HCT116 (cell line): Measurements from ENCODE around the gene CACNA1A. TPM values are rescaled to one million over a fixed set of nuclear protein-coding genes. Genes with fewer than 3 reads are reported as not detected.

Experiments used
- ATAC-seq: fragments of 200-7000 bp; cut with Tn5 transposase; 2 replicates; pipeline ENCODE4 v1.9.1; 2020; ENCODE audit warnings: mild to moderate bottlenecking, moderate library complexity
- BruUV-seq: library from RNA; stranded (reverse); fragments of 400-500 nt; replicated peaks from 2 replicates; lab custom pipeline; 2021; lab: Mats Ljungman, UMichigan
- CTCF ChIA-PET: fragments of 300-600 bp; sonication (Branson Sonifier 250); formaldehyde crosslinking; loops from one replicate; lab custom pipeline; 2021; ENCODE audit warnings: antibody characterized with exemption; lab: Charles Lee
- POLR2A ChIA-PET: fragments of 300-600, 350-600 bp; sonication (Branson Sonifier 250); formaldehyde crosslinking; loops from one replicate; lab custom pipeline; 2021; ENCODE audit warnings: antibody characterized with exemption; lab: Charles Lee
- RAD21 ChIA-PET, 2 experiments: fragments of 300-600 bp; sonication (Branson Sonifier 250); formaldehyde crosslinking; loops; one replicate each; lab custom pipeline; 2023; ENCODE audit warnings: low total read pairs in 2 of 2; ENCODE audit not compliant: uncharacterized antibody in 2 of 2, unreplicated experiment in 2 of 2, low non-redundant PET in 1 of 2; lab: Charles Lee
- DNase-seq: peaks from one replicate; pipeline ENCODE4 v3.0.0-alpha.2; 2010; ENCODE audit warnings: low read depth, low spot score
- H2AFZ ChIP-seq: fragments of 200-600 bp; shearing (Covaris generic), sonication (generic); 2 replicates; pipeline ENCODE4 v1.6.1; 2017; ENCODE audit warnings: low read depth, mixed run types, mixed read lengths, antibody characterized with exemption, low read length; ENCODE audit not compliant: poor library complexity, severe bottlenecking
- H3K27ac ChIP-seq: 2 replicates; pipeline ENCODE4 v1.5.1; 2012; ENCODE audit warnings: low read depth, low read length
- H3K27me3 ChIP-seq: fragments of 200-600 bp; sonication (generic); 2 replicates; pipeline ENCODE4 v1.6.1; 2016; ENCODE audit warnings: mixed run types, low read length, mixed read lengths; ENCODE audit not compliant: insufficient read depth
- H3K36me3 ChIP-seq, 2 experiments: fragments of 200-500 bp in 1 of 2; fragments of 200-600 bp in 1 of 2; sonication (Bioruptor generic) in 1 of 2; sonication (generic) in 1 of 2; 2 replicates each; pipeline versions ENCODE4 v1.5.1 to v1.6.1; 2014 to 2016; ENCODE audit warnings: low read length in 2 of 2, inconsistent platforms in 1 of 2, mixed read lengths in 1 of 2, mixed run types in 1 of 2; ENCODE audit not compliant: insufficient read depth in 2 of 2, control insufficient read depth in 1 of 2
- H3K4me1 ChIP-seq, 2 experiments: fragments of 200-600 bp in 1 of 2; sonication (generic) in 1 of 2; 2 replicates each; pipeline versions ENCODE4 v1.5.1 to v1.6.1; 2012 to 2017; ENCODE audit warnings: low read length in 2 of 2, inconsistent platforms in 1 of 2, mild to moderate bottlenecking in 1 of 2, mixed read lengths in 1 of 2, mixed run types in 1 of 2, moderate library complexity in 1 of 2; ENCODE audit not compliant: insufficient read depth in 2 of 2, control insufficient read depth in 1 of 2
- H3K4me2 ChIP-seq: fragments of 200-600 bp; sonication (generic); 2 replicates; pipeline ENCODE4 v1.6.1; 2017; ENCODE audit warnings: mixed run types, low read length, mixed read lengths
- H3K4me3 ChIP-seq, 2 experiments: fragments of 200-600 bp in 1 of 2; sonication (generic) in 1 of 2; replicated peaks in 1 of 2; 2 replicates each; pipeline ENCODE4 v1.5.1; 2011 to 2016; ENCODE audit warnings: low read length in 2 of 2, control low read depth in 1 of 2, low read depth in 1 of 2, mild to moderate bottlenecking in 1 of 2, mixed read lengths in 1 of 2, mixed run types in 1 of 2
- H3K79me2 ChIP-seq: fragments of 200-600 bp; sonication (generic); 2 replicates; pipeline ENCODE4 v1.6.1; 2017; ENCODE audit warnings: mild to moderate bottlenecking, mixed run types, low read length, moderate library complexity, mixed read lengths; ENCODE audit not compliant: insufficient read depth
- H3K9ac ChIP-seq: fragments of 200-600 bp; sonication (generic); 2 replicates; pipeline ENCODE4 v1.6.1; 2016; ENCODE audit warnings: low read length, mixed read lengths
- H3K9me2 ChIP-seq: fragments of 200-600 bp; sonication (generic), shearing (Covaris generic); 2 replicates; pipeline ENCODE4 v1.6.1; 2017; ENCODE audit warnings: mixed run types, mild to moderate bottlenecking, moderate library complexity; ENCODE audit not compliant: insufficient read depth
- H3K9me3 ChIP-seq, 2 experiments: fragments of 200-500 bp in 1 of 2; fragments of 200-600 bp in 1 of 2; sonication (Bioruptor generic) in 1 of 2; sonication (generic) in 1 of 2; 2 replicates each; pipeline ENCODE4 v1.6.1; 2014 to 2017; ENCODE audit warnings: low read length in 2 of 2, mixed read lengths in 2 of 2, inconsistent platforms in 1 of 2, low read depth in 1 of 2, mild to moderate bottlenecking in 1 of 2, mixed run types in 1 of 2, moderate library complexity in 1 of 2; ENCODE audit not compliant: control insufficient read depth in 1 of 2, insufficient read depth in 1 of 2
- H4K20me1 ChIP-seq: fragments of 200-600 bp; sonication (generic), shearing (Covaris generic); 2 replicates; pipeline ENCODE4 v1.6.1; 2017; ENCODE audit warnings: mixed run types, mild to moderate bottlenecking, moderate library complexity; ENCODE audit not compliant: insufficient read depth
- CBX3 ChIP-seq: IDR thresholded peaks from 2 replicates; pipeline ENCODE4 v1.6.1; 2012; ENCODE audit warnings: low read depth
- CEBPB ChIP-seq: IDR thresholded peaks from 2 replicates; pipeline ENCODE4 v1.6.1; 2012; ENCODE audit warnings: low read depth
- EGR1 ChIP-seq: IDR thresholded peaks from 2 replicates; pipeline ENCODE4 v1.6.1; 2012; ENCODE audit warnings: low read depth
- EZH2phosphoT487 ChIP-seq: fragments of 200-600 bp; IDR thresholded peaks from 2 replicates; pipeline ENCODE4 v1.6.1; 2018; ENCODE audit warnings: antibody characterized with exemption, borderline replicate concordance
- FOSL1 ChIP-seq: IDR thresholded peaks from 2 replicates; pipeline ENCODE4 v1.6.1; 2012; ENCODE audit warnings: low read depth
- JUND ChIP-seq: IDR thresholded peaks from 2 replicates; pipeline ENCODE4 v1.6.1; 2012
- POLR2A ChIP-seq: IDR thresholded peaks from 2 replicates; pipeline ENCODE4 v1.7.0; 2011; ENCODE audit warnings: borderline replicate concordance; ENCODE audit not compliant: insufficient read depth, insufficient read length; ENCODE audit errors: extremely low read depth
- POLR2AphosphoS5 ChIP-seq: IDR thresholded peaks from 2 replicates; pipeline ENCODE4 v1.6.1; 2011; ENCODE audit warnings: mild to moderate bottlenecking, low read depth, low read length, moderate library complexity
- RAD21 ChIP-seq: IDR thresholded peaks from 2 replicates; pipeline ENCODE4 v1.6.1; 2012; ENCODE audit warnings: low read depth, mild to moderate bottlenecking
- SIN3A ChIP-seq: IDR thresholded peaks from 2 replicates; pipeline ENCODE4 v1.6.1; 2012; ENCODE audit warnings: low read depth
- SP1 ChIP-seq: IDR thresholded peaks from 2 replicates; pipeline ENCODE4 v1.6.1; 2012; ENCODE audit warnings: low read depth
- TCF7L2 ChIP-seq: IDR thresholded peaks from 2 replicates; pipeline ENCODE4 v1.7.0; 2011; ENCODE audit warnings: borderline replicate concordance, inconsistent platforms; ENCODE audit not compliant: insufficient read depth, insufficient read length; ENCODE audit errors: extremely low read depth
- ZFX ChIP-seq: fragments of 450-650 bp; IDR thresholded peaks from 2 replicates; pipeline ENCODE4 v1.6.1; 2017
- ZNF274 ChIP-seq: fragments of 200-500 bp; sonication (Bioruptor generic); IDR thresholded peaks from 2 replicates; pipeline ENCODE4 v1.6.1; 2014; ENCODE audit warnings: mild to moderate bottlenecking, low read depth, low read length, inconsistent platforms
- intact Hi-C: fragments of 100-400 bp; cut with micrococcal nuclease; formaldehyde crosslinking; loops from 2 replicates; pipeline ENCODE4 v1.10.0; 2022
- total RNA-seq: library from RNA; stranded (reverse); gene quantifications from one replicate; pipeline ENCODE4 v1.2.1, GENCODE V29; 2021; ENCODE audit not compliant: unreplicated experiment
- TF ChIP-seq, protein P1 (sequence below), 3 experiments: fragments of 200-600 bp in 1 of 3; sonication (generic) in 1 of 3; IDR thresholded peaks in 2 of 3; conservative IDR thresholded peaks in 1 of 3; 2 replicates each; pipeline ENCODE4 v1.5.1; 2012 to 2017; ENCODE audit warnings: low read depth in 2 of 3, low read length in 2 of 3, antibody characterized with exemption in 1 of 3, borderline replicate concordance in 1 of 3, control low read depth in 1 of 3, mild to moderate bottlenecking in 1 of 3, mixed read lengths in 1 of 3, mixed run types in 1 of 3, moderate library complexity in 1 of 3; ENCODE audit not compliant: insufficient read depth in 1 of 3
- TF ChIP-seq, protein P2 (sequence below): IDR thresholded peaks from 2 replicates; pipeline ENCODE4 v1.6.1; 2012; ENCODE audit warnings: low read depth
- TF ChIP-seq, protein P3 (sequence below): IDR thresholded peaks from 2 replicates; pipeline ENCODE4 v1.6.1; 2011; ENCODE audit warnings: mild to moderate bottlenecking, low read length, moderate library complexity; ENCODE audit not compliant: insufficient replicate concordance; ENCODE audit errors: extremely low read depth
- TF ChIP-seq, protein P4 (sequence below): IDR thresholded peaks from 2 replicates; pipeline ENCODE4 v1.6.1; 2012
- TF ChIP-seq, protein P5 (sequence below): IDR thresholded peaks from 2 replicates; pipeline ENCODE4 v1.6.1; 2012

The CACNA1A gene
- total RNA-seq, 1 experiment from 2014 or later: 7.5 TPM

DNA sequence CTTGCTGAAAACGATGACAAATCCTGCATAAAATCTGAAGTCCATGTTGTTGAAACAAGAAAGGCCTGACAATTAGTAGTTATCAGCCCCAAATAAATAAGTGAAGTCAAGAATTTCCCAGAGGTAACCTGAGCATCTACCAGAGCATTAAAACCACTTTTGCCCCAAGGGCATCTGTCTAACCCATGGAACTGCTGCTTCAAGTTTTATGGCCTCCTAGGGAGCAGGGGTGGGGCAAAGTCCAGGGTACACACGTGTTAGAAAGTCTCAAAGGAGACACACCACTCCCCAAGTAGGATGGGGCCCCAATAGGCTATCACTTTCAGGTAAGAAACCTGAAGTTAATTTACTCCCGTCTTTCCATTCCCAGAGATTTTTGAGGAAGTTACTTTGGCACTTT is 81.1 kb downstream of the CACNA1A start:
- ATAC-seq: no peak
- CTCF ChIA-PET: no interaction called here
- no peak overlapping the region for H3K4me3 ChIP-seq
- no peak overlapping the region for H3K9ac ChIP-seq
- no peak overlapping the region for H2AFZ ChIP-seq
- POLR2A ChIA-PET: no interaction called here
- DNase-seq: no peak
- no peaks in the 10 kb centered on the region for H3K79me2 ChIP-seq
- H4K20me1 ChIP-seq: no peaks in the 10 kb centered on the region
- no peaks in the 10 kb centered on the region for H3K9me2 ChIP-seq
- BruUV-seq: no TSS peak
- RAD21 ChIA-PET: no interaction called here
- peaks cover 5 to 9% of the 10 kb centered on the region in 2 experiments; a peak in 2 of 4 replicates for H3K9me3 ChIP-seq
- peaks cover 3 to 6% of the 10 kb centered on the region in 2 experiments; a peak in 2 of 4 replicates for H3K4me1 ChIP-seq
- TF ChIP-seq POLR2A: no peak
- no peak for TF ChIP-seq POLR2AphosphoS5
- no peak for TF ChIP-seq CEBPB
- no peak for TF ChIP-seq JUND
- TF ChIP-seq, protein P1, sequence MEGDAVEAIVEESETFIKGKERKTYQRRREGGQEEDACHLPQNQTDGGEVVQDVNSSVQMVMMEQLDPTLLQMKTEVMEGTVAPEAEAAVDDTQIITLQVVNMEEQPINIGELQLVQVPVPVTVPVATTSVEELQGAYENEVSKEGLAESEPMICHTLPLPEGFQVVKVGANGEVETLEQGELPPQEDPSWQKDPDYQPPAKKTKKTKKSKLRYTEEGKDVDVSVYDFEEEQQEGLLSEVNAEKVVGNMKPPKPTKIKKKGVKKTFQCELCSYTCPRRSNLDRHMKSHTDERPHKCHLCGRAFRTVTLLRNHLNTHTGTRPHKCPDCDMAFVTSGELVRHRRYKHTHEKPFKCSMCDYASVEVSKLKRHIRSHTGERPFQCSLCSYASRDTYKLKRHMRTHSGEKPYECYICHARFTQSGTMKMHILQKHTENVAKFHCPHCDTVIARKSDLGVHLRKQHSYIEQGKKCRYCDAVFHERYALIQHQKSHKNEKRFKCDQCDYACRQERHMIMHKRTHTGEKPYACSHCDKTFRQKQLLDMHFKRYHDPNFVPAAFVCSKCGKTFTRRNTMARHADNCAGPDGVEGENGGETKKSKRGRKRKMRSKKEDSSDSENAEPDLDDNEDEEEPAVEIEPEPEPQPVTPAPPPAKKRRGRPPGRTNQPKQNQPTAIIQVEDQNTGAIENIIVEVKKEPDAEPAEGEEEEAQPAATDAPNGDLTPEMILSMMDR (IDR thresholded peaks at IDR 0.05 in 2 of 3, conservative IDR thresholded peaks at IDR 0.05 in 1 of 3; ENCODE audit: borderline replicate concordance in 1 of 3, insufficient read depth in 1 of 3, low read depth in 2 of 3, low read length in 2 of 3): no peak
- no peak for TF ChIP-seq EGR1
- no peak for TF ChIP-seq FOSL1
- TF ChIP-seq, protein P2, sequence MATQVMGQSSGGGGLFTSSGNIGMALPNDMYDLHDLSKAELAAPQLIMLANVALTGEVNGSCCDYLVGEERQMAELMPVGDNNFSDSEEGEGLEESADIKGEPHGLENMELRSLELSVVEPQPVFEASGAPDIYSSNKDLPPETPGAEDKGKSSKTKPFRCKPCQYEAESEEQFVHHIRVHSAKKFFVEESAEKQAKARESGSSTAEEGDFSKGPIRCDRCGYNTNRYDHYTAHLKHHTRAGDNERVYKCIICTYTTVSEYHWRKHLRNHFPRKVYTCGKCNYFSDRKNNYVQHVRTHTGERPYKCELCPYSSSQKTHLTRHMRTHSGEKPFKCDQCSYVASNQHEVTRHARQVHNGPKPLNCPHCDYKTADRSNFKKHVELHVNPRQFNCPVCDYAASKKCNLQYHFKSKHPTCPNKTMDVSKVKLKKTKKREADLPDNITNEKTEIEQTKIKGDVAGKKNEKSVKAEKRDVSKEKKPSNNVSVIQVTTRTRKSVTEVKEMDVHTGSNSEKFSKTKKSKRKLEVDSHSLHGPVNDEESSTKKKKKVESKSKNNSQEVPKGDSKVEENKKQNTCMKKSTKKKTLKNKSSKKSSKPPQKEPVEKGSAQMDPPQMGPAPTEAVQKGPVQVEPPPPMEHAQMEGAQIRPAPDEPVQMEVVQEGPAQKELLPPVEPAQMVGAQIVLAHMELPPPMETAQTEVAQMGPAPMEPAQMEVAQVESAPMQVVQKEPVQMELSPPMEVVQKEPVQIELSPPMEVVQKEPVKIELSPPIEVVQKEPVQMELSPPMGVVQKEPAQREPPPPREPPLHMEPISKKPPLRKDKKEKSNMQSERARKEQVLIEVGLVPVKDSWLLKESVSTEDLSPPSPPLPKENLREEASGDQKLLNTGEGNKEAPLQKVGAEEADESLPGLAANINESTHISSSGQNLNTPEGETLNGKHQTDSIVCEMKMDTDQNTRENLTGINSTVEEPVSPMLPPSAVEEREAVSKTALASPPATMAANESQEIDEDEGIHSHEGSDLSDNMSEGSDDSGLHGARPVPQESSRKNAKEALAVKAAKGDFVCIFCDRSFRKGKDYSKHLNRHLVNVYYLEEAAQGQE: no peak
- TF ChIP-seq EZH2phosphoT487: no peak
- TF ChIP-seq ZNF274: no peak
- TF ChIP-seq CBX3: no peak
- TF ChIP-seq RAD21: no peak
- no peak for TF ChIP-seq SP1
- no peak for TF ChIP-seq ZFX
- TF ChIP-seq TCF7L2: no peak
- TF ChIP-seq, protein P3, sequence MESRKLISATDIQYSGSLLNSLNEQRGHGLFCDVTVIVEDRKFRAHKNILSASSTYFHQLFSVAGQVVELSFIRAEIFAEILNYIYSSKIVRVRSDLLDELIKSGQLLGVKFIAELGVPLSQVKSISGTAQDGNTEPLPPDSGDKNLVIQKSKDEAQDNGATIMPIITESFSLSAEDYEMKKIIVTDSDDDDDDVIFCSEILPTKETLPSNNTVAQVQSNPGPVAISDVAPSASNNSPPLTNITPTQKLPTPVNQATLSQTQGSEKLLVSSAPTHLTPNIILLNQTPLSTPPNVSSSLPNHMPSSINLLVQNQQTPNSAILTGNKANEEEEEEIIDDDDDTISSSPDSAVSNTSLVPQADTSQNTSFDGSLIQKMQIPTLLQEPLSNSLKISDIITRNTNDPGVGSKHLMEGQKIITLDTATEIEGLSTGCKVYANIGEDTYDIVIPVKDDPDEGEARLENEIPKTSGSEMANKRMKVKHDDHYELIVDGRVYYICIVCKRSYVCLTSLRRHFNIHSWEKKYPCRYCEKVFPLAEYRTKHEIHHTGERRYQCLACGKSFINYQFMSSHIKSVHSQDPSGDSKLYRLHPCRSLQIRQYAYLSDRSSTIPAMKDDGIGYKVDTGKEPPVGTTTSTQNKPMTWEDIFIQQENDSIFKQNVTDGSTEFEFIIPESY: no peak
- TF ChIP-seq, protein P4, sequence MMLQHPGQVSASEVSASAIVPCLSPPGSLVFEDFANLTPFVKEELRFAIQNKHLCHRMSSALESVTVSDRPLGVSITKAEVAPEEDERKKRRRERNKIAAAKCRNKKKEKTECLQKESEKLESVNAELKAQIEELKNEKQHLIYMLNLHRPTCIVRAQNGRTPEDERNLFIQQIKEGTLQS: no peak
- TF ChIP-seq, protein P5, sequence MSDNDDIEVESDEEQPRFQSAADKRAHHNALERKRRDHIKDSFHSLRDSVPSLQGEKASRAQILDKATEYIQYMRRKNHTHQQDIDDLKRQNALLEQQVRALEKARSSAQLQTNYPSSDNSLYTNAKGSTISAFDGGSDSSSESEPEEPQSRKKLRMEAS: no peak
- TF ChIP-seq SIN3A: no peak
- no peaks in the 10 kb centered on the region for H3K36me3 ChIP-seq
- H3K27me3 ChIP-seq: no peaks in the 10 kb centered on the region
- no peak overlapping the region for H3K27ac ChIP-seq
- intact Hi-C loops: no loop called here
- H3K4me2 ChIP-seq: no peak overlapping the region
